GM12878 (cell line): ENCODE results near the gene IFRD2. TPM values are rescaled to one million over a fixed set of nuclear protein-coding genes. Genes with fewer than 3 reads are reported as not detected.
A peak's percentile ranks its signal among the peaks of the same experiment; 100 is the strongest.

Experiments
- BHLHE40 ChIP-seq, 2 experiments: fragments of 450-650 bp in 1 of 2; IDR thresholded peaks; 2 replicates each; pipeline ENCODE4 v1.6.1; 2011 to 2017; ENCODE audit warnings: low read depth in 2 of 2, borderline replicate concordance in 1 of 2, improper control_type of control experiment in 1 of 2, low read length in 1 of 2, mild to moderate bottlenecking in 1 of 2
- BMI1 ChIP-seq: fragments of 450-650 bp; IDR thresholded peaks from 2 replicates; pipeline ENCODE4 v1.6.1; 2016; ENCODE audit warnings: mild to moderate bottlenecking, moderate library complexity, borderline replicate concordance
- CREM ChIP-seq: IDR thresholded peaks from 2 replicates; pipeline ENCODE4 v1.6.1; 2014; ENCODE audit warnings: antibody characterized with exemption, low read depth
- EED ChIP-seq: sonication (generic); IDR thresholded peaks from 2 replicates; pipeline ENCODE4 v1.6.1; 2016; ENCODE audit warnings: antibody characterized with exemption, low read depth
- GATAD2B ChIP-seq: fragments of 450-650 bp; conservative IDR thresholded peaks from 2 replicates; pipeline ENCODE4 v1.6.1; 2017; ENCODE audit warnings: low read depth, mild to moderate bottlenecking, moderate library complexity
- IRF4 ChIP-seq: IDR thresholded peaks from 2 replicates; pipeline ENCODE4 v1.6.1; 2011; ENCODE audit warnings: low read depth, low read length
- LARP7 ChIP-seq: fragments of 450-650 bp; IDR thresholded peaks from 2 replicates; pipeline ENCODE4 v1.6.1; 2017; ENCODE audit warnings: mild to moderate bottlenecking
- MTA2 ChIP-seq: fragments of 450-650 bp; IDR thresholded peaks from 2 replicates; pipeline ENCODE4 v1.6.1; 2016; ENCODE audit warnings: low read depth, mild to moderate bottlenecking, moderate library complexity
- NFYA ChIP-seq: IDR thresholded peaks from 2 replicates; pipeline ENCODE4 v1.6.1; 2011; ENCODE audit warnings: low read depth, mild to moderate bottlenecking, low read length, improper control_type of control experiment, borderline replicate concordance
- NFYB ChIP-seq: IDR thresholded peaks from 2 replicates; pipeline ENCODE4 v1.6.1; 2011; ENCODE audit warnings: low read depth, mild to moderate bottlenecking, low read length, improper control_type of control experiment, moderate library complexity; ENCODE audit not compliant: insufficient read depth
- PAX5 ChIP-seq: IDR thresholded peaks from 2 replicates; pipeline ENCODE4 v1.6.1; 2011; ENCODE audit warnings: low read depth, low read length, borderline replicate concordance
- SIN3A ChIP-seq: IDR thresholded peaks from 2 replicates; pipeline ENCODE4 v1.6.1; 2012; ENCODE audit warnings: low read depth, low read length, improper control_type of control experiment
- SMAD5 ChIP-seq: IDR thresholded peaks from 2 replicates; pipeline ENCODE4 v1.6.1; 2016; ENCODE audit warnings: antibody characterized with exemption, low read depth
- SMARCA5 ChIP-seq: fragments of 450-650 bp; IDR thresholded peaks from 2 replicates; pipeline ENCODE4 v1.6.1; 2017; ENCODE audit warnings: mild to moderate bottlenecking
- SP1 ChIP-seq: IDR thresholded peaks from one replicate; pipeline ENCODE4 v1.6.1; 2011; ENCODE audit warnings: low read depth, low read length
- SUPT20H ChIP-seq: IDR thresholded peaks from 2 replicates; pipeline ENCODE4 v1.6.1; 2011; ENCODE audit warnings: low read depth, mild to moderate bottlenecking, low read length, moderate library complexity, borderline replicate concordance; ENCODE audit not compliant: control insufficient read depth
- YY1 ChIP-seq: IDR thresholded peaks from 2 replicates; pipeline ENCODE4 v1.6.1; 2011; ENCODE audit warnings: low read depth, mild to moderate bottlenecking, low read length
- ZNF622 ChIP-seq: fragments of 450-650 bp; IDR thresholded peaks from 2 replicates; pipeline ENCODE4 v1.6.1; 2017; ENCODE audit warnings: mild to moderate bottlenecking, inconsistent platforms
- ZSCAN29 ChIP-seq: fragments of 450-650 bp; IDR thresholded peaks from 2 replicates; pipeline ENCODE4 v1.6.1; 2017; ENCODE audit warnings: mild to moderate bottlenecking, moderate library complexity
- polyA plus RNA-seq, 11 experiments: library from polyadenylated mRNA; depleted of rRNA in 4 of 11; unstranded in 6 of 11; stranded (reverse) in 5 of 11; fragments of >200 nt; fragmentation: Nextera tagmentation in 4 of 11; fragmentation: Illumina TruSeq in 1 of 11; extraction: Ambion mirVana in 4 of 11; extraction: Trizol in 1 of 11; gene quantifications; 1 replicate in 1 of 11; 2 replicates in 10 of 11; pipeline versions ENCODE4 v1.2.1 to v1.2.3, GENCODE V29; 2011 to 2016; ENCODE audit warnings: inconsistent platforms in 2 of 11, missing spikeins in 2 of 11, low read depth in 1 of 11
- total RNA-seq, 4 experiments: library from RNA; depleted of rRNA in 3 of 4; stranded (reverse); fragments of >200 nt in 3 of 4; fragmentation: Illumina TruSeq in 1 of 4; extraction: Trizol in 1 of 4; gene quantifications; 2 replicates each; pipeline versions ENCODE4 v1.2.1 to v1.2.3, GENCODE V29; 2013 to 2021
- TF ChIP-seq, protein P1 (sequence below): fragments of 450-650 bp; IDR thresholded peaks from 2 replicates; pipeline ENCODE4 v1.6.1; 2017; ENCODE audit warnings: low read depth, mild to moderate bottlenecking, moderate library complexity
- TF ChIP-seq, protein P2 (sequence below): IDR thresholded peaks from 2 replicates; pipeline ENCODE4 v1.6.1; 2012; ENCODE audit warnings: low read depth, low read length, improper control_type of control experiment
- TF ChIP-seq, protein P3 (sequence below): fragments of 450-650 bp; IDR thresholded peaks from 2 replicates; pipeline ENCODE4 v1.6.1; 2014; ENCODE audit warnings: mild to moderate bottlenecking
- TF ChIP-seq, protein P4 (sequence below): IDR thresholded peaks from 2 replicates; pipeline ENCODE4 v1.6.1; 2012; ENCODE audit warnings: low read depth, low read length, improper control_type of control experiment

Gene IFRD2
- total and polyA plus RNA-seq, 10 of the 15 experiments (the other 5 are each of a cell fraction or from before 2014, with no cell fraction given) = 19.1 to 153 (median 80.3) TPM

GRCh38 chr3:50327943-50328691 is 35.9 kb upstream of the IFRD2 start, which contains the start of gene TUSC2 (continued):
- TF ChIP-seq, protein P1, sequence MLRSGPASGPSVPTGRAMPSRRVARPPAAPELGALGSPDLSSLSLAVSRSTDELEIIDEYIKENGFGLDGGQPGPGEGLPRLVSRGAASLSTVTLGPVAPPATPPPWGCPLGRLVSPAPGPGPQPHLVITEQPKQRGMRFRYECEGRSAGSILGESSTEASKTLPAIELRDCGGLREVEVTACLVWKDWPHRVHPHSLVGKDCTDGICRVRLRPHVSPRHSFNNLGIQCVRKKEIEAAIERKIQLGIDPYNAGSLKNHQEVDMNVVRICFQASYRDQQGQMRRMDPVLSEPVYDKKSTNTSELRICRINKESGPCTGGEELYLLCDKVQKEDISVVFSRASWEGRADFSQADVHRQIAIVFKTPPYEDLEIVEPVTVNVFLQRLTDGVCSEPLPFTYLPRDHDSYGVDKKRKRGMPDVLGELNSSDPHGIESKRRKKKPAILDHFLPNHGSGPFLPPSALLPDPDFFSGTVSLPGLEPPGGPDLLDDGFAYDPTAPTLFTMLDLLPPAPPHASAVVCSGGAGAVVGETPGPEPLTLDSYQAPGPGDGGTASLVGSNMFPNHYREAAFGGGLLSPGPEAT = peak; percentile 76
- TF ChIP-seq NFYA (peak; percentile 9; the same call in 1 of the 2 replicates), ZNF622 (no peak), GATAD2B (peak; percentile 51; the same call in 1 of the 2 replicates), EED (0 out of 2 replicates have a peak, but pooled peaks have one; percentile 25), SUPT20H (no peak), SMARCA5 (no peak), ZSCAN29 (no peak), LARP7 (peak; percentile 78), SP1 (peak; percentile 83), PAX5 (0 out of 2 replicates have a peak, but pooled peaks have one; percentile 22), MTA2 (no peak), CREM (peak; percentile 87), BMI1 (peak; percentile 44; the same call in 1 of the 2 replicates), NFYB (peak; percentile 97), BHLHE40 (IDR thresholded peaks at IDR 0.05; ENCODE audit: borderline replicate concordance in 1 of 2, low read depth in 2 of 2, low read length in 1 of 2) (peak; percentile 49 to 84; a peak in 3 of 4 replicates), YY1 (peak; percentile 72; the same call in 1 of the 2 replicates), IRF4 (0 out of 2 replicates have a peak, but pooled peaks have one; percentile 37), SIN3A (0 out of 2 replicates have a peak, but pooled peaks have one; percentile 50), SMAD5 (peak; percentile 55; the same call in 1 of the 2 replicates)
- TF ChIP-seq, protein P2, sequence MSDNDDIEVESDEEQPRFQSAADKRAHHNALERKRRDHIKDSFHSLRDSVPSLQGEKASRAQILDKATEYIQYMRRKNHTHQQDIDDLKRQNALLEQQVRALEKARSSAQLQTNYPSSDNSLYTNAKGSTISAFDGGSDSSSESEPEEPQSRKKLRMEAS = peak; percentile 81
- TF ChIP-seq, protein P3, sequence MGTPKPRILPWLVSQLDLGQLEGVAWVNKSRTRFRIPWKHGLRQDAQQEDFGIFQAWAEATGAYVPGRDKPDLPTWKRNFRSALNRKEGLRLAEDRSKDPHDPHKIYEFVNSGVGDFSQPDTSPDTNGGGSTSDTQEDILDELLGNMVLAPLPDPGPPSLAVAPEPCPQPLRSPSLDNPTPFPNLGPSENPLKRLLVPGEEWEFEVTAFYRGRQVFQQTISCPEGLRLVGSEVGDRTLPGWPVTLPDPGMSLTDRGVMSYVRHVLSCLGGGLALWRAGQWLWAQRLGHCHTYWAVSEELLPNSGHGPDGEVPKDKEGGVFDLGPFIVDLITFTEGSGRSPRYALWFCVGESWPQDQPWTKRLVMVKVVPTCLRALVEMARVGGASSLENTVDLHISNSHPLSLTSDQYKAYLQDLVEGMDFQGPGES = peak; percentile 71
- TF ChIP-seq, protein P4, sequence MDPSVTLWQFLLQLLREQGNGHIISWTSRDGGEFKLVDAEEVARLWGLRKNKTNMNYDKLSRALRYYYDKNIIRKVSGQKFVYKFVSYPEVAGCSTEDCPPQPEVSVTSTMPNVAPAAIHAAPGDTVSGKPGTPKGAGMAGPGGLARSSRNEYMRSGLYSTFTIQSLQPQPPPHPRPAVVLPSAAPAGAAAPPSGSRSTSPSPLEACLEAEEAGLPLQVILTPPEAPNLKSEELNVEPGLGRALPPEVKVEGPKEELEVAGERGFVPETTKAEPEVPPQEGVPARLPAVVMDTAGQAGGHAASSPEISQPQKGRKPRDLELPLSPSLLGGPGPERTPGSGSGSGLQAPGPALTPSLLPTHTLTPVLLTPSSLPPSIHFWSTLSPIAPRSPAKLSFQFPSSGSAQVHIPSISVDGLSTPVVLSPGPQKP = peak; percentile 70
